Activated CD4-positive, alpha-beta T cell treated with anti-CD3 and anti-CD28 coated beads, Interleukin-2, amount 50 U/mL, for 1 hour (primary cell): ENCODE data around the gene SPI1.

Experiments used
- DNase-seq: peaks from one replicate; pipeline ENCODE4 v3.0.0-alpha.2; 2020

Gene SPI1

DNA sequence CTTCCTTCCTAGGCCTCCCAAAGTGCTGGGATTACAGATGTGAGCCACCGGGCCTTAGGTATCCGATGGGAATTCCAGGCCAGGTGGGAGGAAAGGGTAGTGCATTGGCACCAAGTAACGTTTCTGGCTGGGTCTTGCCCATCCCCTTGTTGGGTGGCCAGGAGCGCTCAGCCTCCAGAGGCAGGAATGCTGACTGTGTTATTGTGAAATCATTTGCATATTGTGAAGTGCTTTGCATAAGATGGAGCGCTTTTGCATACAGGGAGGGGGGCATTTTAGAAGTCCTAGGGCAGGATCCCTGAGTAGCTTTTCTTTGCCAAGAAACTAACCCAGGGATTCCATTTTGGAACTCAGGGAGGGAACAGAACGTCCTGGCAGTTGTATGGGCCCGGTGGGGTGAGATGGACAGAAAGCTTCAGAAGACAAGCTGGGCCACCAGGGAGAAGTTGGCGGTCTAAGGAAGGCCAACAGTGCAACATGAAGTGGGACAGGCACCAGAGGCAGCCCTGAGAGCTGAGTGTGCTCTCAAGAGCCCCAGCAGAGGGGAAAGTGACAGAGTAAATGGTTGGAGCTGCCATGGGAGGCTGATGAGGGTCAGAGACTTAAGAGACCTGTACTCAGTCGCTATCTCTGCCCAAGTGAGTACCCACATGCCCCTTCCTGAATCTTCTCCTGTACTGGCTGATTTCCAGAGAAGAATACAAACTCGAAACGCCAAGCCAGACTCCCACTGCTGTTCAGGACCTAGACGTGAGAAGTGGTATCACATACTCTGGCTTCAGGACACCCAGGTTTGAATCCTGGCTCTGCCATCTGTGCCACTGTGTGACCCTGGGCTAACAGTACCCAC is 28.8 kb upstream of the SPI1 start:
- no peak for DNase-seq

DNA sequence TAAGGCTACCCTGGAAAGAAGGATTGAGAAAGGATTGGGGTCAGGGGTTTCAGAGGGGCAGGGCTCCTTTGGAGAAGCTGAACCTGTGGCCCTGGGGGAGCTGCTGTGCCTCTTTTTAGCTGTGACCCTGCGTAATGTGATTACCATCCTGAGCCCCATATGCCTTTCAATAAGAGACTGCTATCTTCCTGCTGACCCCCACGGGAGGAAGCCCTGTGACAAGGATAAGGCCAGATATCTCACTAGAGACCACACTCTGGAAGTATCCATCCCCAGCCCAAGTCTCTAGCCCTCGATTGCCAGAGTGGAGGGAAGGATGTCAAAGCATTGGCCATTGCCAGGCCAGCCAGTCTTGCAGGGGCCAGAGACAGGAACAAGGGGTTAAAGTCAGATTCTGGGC is 25.2 kb upstream of the SPI1 start:
- no peak for DNase-seq

DNA sequence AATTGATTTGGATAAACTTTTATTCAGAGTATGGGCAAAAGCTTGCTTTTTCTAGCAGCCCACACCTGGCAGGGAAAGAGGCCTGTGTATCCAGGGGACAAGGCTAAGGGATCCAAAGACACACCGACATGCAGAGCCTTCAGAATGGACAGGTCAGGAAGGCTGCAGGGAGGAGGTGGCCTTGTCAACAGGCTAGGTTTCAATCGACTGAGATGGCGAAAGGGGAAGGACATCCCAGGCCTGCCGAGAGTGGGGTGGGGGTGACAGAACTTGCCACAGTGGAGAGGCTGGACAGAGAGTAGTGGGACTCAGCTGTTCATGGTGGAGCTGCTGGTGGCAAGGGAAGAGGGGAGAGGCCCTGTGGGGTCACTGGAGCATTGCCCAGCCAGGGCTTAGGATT is 24.8 kb upstream of the SPI1 start:
- DNase-seq = no peak

DNA sequence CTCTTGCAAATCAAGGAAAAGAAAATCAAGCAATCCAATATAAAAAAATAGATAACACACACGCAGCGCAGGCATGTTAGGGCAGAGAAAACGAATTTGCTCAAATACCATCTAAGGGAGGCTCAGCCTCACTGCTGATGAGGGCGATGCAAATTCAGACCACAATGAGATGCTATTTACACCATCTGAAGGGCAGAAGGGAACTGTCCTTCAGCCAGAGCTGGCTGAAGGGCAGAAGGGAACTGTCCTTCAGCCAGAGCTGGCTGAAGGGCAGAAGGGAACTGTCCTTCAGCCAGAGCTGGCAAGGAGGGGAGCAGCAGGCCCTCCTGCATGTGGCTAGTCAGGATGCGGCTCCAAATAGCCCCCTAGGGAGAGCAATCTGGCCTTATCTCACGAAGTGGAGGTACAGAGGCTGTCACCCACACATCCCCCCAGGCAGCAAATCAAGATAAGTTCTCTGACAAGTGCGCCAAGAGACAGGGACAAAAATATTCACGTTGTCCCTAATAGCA is 22.5 kb upstream of the SPI1 start:
- DNase-seq = no peak

DNA sequence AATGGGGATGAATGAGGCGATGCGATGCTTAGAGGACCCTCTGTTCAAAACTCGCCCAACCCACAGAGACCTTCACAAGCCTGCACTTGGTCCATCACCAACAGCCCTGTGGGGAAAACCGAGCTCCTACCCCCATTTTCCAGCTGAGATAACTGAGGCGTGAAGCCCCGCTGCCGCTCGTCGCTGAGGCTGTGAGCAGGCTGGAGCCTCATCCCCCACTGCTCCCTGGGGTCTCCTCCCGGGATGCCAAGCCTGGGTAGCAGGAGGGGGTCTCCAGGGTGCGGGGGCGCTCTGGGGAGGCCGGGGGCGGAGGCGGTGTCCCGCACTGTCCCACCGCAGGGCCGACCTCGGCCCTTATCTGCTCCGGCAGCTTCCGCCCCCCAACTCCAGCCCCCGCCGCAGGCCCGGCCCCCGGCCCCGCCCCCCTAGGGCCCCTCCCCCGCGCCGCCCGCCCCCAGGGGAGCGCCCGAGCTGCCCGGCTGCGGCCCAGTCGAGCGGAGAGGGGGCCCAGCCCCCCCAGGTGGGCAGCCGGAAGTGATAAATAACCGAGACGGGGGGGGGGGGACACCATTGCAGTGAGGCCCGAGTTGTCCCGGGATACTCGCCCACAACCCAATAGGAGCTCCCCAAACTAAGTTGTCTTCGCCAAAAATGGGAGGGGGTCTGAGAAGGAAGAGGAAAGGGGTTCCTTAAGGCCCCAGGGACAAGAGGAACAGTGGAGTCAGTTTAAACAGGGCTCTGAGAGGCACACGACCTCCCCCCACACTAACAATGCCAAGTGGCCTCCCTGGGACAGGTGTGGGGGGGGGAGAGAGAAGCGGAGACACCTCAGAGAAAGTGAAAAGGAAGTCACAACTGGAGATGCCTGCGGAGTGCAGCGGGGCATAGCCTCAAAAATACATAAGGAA is 21.8 kb upstream of the SPI1 start:
- peak; percentile 29 for DNase-seq

DNA sequence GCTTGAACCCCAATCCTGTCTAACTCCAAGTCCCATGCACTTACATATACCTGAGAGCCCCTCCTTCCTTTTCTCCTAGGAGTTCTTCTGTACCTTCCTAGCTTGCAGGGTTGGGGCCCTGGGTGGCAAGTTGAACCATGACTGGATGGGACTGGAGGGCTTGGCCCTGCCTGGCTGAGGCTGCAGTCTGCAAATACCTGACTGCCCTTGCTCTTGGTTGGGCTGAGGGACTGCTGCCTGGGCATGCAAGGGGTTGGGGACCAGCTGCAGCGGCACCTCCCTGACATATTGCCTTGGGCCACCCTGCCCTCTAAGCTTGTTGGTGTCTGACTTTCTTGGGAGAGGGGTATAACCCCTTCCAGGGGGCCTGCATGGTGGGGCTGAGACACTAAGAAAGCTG is 20.2 kb upstream of the SPI1 start:
- no peak for DNase-seq

DNA sequence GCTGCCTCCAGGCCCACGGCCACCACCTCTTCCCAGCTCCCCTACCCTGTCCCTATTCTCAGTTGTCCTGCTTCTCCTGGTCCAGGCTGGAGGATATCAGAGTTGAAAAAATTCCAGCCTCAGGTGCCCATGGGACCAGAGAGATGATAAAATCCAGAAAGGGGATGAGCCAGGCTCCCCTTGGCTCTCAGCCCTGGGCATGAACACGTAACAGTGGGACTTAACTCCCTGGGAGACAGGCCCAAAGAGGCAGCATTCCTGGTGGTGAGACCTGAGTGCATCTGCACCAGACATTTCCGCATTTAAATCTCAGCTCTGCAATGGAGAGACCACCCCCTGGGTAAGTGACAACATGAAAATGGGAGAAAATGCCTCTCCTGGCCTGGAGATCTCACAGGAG is 19.7 kb upstream of the SPI1 start:
- DNase-seq = no peak

DNA sequence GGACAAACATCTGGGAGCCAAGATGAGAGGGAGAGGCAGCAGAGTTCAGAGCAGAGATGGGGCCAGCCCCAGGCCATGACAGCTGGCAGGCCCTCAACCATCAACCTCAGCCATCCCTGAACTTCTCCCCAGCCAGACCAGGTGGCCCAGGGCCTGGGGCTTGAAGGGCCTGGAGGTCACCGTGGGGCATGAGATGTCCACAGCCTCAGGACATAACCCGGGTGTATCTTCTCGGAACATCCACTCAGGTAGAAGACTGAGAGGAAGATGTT is 17.6 kb upstream of the SPI1 start:
- DNase-seq = no peak

DNA sequence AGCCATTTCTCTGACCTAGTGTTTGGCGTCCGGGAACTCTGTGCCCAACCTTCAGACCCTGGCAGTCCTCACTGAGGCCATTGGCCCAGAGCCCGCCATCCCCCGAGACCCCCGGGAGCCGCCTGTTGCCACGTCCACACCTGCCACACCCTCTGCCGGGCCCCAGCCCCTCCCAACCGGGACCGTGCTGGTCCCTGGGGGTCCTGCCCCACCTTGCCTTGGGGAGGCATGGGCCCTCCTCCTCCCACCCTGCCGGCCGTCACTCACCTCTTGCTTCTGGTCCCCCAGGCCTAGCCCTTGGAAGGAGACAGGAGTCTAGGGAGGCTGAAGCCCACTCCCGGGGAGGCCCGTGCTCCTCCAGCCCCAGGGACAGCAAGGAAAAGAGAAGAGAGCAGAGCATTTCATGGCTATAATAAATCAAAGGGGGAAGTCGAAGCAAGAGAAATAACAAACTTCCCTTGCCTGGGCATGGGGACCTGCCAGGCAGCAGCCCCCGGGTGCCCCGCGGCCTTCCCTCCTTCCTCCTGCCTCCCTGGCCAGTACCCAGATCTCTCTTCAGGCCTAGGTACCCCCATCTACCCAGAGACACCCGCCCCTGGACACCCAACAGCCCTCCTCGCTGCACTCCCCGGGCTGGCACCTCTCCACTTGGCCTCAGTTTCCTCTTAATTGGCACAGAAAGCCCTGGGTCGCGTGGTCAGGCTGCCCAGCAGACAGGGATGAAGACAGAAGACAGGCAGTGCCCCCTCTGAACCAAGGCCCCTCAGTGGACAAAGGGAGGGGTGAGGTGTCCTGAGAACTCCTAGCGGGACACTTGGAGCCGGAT is 17.1 kb upstream of the SPI1 start:
- no peak for DNase-seq

DNA sequence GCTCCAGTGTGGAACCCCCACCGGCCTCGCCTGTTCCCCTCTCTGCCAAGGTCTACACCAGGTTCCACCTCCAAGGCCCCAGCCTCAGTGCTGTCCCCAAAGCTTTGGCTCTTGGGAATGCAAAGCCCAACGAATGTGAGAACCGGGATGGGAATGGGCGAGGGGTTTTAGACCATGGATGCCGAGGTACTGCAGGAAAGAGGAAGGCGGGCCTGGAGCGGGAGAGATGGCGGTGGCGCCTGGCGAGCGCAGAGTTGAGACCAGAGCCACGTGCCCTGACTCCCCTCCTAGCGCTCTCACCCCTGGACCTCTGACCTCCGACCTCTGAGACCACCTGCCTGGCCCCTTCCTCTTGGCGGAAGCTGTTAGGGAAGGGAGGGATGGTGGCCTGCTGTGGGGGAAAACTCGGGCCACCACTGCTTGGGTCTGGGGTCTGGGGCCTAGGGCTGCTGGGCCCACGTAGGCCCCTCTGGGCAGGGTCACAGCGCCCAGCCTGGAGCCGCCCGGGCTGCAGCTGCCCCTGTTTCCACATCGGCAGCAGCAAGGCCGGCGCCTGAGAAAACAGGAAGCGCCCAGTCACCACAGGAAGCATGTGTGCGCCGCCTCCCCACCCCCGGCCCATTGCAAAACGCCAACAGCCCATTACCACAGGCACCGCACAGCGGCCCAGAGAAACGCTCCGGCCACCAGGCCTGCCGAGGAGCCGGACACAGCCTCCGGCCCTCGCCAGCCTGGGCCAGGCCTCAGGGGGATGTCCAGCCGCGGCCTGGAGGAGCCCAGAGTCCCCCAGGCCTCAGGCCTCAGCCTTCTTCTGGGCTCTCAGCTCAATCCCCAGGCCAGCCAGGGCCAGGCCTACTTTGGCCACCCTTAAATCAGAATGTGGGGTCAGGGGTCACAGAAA is 16.2 kb upstream of the SPI1 start:
- DNase-seq = peak; percentile 47

DNA sequence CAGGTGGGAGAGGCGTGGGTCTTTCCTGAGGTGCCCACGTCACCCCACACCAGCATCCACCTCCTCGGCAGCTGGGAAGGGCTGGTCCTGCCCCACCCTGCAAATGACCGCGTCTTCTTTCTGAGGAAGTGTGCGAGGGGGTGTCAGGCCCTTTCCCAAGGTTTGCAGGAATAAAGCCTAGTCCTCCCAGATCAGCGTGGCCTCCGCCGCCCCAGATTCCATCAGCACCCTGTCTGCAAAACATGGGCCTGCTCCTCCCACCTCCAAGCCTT is 15.6 kb upstream of the SPI1 start:
- DNase-seq = no peak

DNA sequence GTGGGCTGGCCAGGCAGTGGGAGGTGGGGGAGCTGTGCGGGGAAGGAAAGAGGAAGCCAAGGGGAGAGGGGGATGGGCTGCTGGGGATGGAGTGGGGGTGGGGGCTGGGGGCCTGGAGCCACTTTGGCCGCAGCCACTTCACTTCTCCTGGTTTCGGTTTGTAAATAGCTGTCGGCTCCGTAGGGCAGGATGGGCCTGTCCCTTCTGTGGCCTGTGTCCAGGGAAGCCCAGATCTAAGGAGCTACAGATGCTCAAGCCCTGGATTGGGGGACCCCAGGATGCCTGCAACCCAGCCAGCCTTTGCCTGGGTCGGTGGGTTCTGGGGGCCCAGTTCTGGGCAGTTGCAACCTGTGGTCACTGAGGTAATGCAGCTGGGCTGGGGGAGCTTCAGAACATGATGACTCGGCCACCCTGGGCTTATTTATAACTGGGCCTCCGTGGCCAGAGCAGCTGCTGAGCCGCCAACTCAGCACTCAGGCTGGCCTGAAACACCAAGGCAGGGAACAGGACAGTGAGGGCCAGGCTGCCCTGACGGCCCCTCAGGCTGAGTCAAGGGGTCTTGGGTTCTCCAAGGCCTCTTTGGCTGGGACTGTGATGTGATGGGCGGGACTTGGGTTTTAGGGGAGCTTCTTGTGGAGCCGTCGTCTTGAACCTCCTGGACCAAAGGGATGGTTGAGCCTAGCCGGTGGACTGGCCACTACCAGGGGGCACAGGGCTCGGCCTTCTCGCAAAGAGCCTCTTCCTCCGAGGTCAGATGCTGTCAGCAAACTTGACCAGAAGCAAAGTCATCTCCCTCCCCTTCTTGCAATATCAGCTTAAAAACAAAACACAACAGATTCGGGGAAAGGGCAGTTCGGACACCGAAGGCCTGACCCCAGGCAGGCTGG is 15.1 kb upstream of the SPI1 start:
- no peak for DNase-seq

DNA sequence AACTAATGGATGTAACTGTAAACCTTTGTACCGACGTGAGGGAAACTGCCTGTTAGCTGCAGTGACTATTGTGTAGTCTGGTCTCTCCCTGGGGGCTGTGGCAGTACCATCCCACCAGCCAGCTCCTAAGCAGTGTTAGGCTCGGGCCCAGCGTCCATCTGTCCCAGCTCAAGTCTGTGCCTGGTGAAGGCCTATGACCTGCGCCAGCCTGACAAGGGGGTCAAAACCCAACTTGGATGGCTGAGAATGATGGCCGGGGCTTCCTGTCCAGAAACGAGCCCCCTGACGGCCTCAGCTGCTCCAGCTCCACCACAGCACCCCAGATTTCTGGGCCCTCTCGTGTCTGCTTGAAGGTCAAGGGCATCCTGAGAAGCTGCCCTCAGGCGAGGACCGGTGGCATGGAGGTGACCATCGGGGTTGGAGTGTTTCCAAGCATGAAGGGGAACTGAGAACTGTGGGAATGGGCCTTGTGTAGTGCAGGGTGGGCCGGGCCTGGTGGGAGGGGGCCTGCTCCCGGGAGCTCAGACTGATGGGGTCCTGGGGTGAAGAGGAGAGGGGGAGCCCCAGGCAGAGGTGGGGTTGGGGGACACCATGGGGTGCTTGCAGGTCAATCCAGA is 14.3 kb upstream of the SPI1 start:
- DNase-seq = no peak

DNA sequence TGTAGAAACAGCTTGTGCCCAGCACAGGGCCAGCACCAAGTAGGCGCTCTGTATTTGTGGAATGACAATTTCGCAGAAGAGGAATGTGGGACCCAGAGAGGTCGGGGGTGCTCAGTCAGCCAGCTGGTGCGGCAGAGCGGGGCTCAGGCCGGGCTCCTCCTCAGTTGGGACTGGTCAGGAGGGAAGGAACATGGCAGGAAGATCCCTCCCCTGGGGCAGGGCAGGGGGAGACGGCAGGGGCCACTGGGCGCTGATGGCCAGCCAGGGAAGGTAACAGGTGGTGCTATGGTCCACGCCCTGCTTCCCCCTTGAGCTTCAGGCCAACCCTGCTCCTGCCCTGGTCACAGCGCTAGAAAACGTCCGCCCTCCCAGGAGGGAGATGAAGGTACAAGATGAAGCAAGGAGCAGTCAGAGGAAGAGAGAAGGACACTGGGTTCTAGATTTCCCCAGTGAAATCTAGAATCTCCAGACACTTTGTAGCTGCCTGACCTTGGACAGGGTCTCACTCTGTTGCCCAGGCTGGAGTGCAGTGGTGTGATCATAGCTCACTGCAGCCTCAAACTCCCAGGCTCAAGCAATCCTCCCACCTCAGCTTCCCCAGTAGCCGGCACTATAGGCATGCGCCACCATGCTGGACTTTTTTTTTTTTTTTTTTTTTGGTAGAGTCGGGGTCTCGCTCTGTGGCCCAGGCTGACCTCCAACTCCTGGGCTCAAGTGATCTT is 13.5 kb upstream of the SPI1 start:
- DNase-seq = no peak

DNA sequence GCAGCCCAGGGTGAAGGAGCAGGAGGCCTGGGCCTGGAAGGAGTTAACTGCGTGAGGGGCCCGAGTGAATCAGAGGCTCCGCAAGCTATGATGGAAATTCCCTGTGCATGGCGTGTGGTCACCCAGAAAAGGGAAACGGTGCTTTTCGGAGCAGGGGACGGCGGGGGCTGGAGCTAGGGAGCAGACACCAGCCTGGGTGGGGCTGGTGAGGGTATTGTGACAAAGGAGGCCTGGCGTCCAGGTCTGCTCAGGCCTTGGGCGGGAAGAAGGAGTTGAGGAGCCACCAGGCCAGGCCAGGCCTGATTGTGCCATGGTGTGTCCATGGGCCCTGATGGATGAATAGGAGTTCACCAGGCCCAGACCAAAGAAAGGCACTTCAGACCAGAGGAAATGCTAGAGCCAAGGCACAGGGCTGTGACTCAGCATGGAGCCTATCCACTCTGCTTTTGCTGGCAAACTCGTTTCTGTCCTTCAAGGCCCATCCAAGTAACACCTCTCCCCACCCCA is 12.8 kb upstream of the SPI1 start:
- no peak for DNase-seq

DNA sequence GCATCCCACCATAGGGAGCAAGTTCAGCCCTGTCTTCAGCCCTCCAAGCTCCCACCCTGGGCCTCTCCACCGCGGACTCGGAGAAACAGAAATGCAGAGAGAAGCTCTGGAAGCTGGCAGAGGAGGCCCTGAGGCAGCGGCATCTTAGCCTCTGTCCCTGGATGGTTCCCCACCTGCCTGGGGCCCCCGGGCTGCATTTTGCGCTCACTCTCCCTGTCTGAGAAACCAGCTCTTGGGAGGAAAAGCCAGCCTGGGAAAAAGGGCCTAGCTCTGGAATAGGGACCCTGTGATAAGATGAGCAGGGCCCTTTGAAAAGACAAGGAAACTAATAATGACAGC is 12.0 kb upstream of the SPI1 start:
- DNase-seq = no peak

DNA sequence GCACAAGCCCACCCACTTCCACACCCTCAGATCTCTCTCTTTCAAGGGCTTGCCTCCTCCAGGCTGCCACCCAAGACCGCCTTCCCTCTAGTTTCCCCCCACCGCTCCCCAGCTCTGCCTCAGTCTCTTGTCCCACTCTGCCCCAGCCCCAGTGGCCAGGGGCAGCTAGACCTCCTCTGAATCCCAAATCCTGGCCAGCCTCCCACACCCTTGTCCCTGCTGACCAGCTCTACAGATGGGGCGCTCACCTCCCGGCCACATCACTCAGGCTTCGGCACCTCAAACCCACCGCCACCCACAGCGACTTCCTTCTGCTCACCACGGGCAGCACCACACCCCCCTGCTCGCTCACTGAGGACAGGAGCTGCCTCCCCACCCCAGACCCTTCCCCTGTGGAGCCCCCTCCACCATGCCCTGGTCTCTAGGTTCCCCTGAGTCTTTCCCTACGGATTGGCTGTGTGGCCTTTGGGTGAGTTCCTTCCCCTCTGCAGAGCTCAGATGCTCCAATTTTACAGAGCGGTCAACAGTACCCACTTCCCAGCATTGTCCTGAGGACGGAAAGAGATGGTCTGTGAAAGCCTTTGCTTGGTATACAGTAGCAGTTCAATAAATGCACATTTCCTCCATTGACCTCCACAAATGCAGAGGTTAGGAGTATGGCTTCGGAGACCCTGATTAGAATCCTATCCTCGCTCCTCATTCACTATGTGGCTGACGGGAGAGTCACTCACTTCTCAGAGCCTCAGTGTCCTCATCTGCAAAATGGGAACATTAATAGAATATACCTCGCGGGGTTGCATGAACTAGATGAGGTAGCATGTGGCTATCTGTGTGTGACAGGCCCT is 11.5 kb upstream of the SPI1 start:
- no peak for DNase-seq

DNA sequence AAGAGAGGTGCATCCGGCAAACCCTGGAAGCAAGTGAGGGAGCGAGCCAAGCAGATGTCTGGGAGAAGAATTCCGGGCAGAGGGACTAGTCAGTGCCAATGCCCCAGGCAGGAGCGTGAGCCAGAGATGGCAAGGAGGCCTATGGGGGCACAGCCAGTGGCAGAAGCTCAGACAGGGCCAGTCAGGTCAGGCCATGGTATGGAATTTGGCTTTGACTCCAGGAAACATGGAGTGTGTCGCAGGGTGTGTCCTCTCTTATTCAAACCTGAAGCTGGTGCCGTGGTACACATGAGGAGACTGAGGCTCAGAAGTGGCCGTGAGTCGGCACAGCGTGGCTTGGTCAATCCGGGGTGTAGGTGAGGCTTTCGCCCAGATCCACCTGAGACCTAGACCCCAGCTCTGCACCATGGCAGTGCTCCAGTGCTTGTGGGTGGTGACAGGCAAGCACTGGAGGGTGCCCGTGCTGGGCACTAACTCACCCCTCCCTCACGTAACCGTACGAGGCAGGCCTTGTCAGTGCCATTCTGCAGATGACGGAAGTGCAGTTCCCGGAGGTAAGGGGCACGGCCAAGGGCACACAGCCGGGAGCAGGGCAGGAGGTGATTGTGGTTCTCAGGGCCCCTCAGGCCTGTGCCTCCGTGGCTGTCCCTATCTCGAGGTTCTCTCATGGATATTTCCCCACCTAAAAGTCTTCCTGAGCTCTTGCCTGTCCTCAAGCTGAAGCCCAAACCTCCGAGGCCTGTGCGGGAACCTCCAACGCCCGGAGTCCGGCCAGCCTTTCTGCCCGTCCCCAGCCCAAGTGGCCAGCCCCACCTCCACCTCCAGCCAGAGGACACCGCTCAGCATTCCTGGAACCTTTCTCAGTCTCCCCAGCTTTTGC is 10.6 kb upstream of the SPI1 start:
- DNase-seq = no peak
